OCI-LY7 (cell line): ENCODE results near the gene GAN. TPM values are rescaled to one million over a fixed set of nuclear protein-coding genes. Genes with fewer than 3 reads are reported as not detected.

Experiments used
- BruUV-seq: library from RNA; stranded (reverse); fragments of 400-500 nt; replicated peaks from 2 replicates; lab custom pipeline; 2021; lab: Mats Ljungman, UMichigan
- CTCF ChIA-PET: fragments of 300-600 bp; sonication (Branson Sonifier 250); formaldehyde crosslinking; loops from one replicate; lab custom pipeline; 2022; ENCODE audit warnings: antibody characterized with exemption; ENCODE audit not compliant: unreplicated experiment; lab: Charles Lee
- POLR2A ChIA-PET: fragments of 300-600 bp; sonication (Branson Sonifier 250); formaldehyde crosslinking; loops from one replicate; lab custom pipeline; 2022; ENCODE audit warnings: antibody characterized with exemption; lab: Charles Lee
- DNase-seq: peaks from one replicate; pipeline ENCODE4 v3.0.0-alpha.2; 2015; ENCODE audit warnings: low spot score
- H2AFZ ChIP-seq: fragments of 200-600 bp; sonication (generic), shearing (Covaris generic); 2 replicates; pipeline ENCODE4 v1.6.1; 2014; ENCODE audit warnings: mild to moderate bottlenecking, antibody characterized with exemption, low read length, moderate library complexity
- H3K27ac ChIP-seq: fragments of 200-600 bp; sonication (generic); 2 replicates; pipeline ENCODE4 v1.5.1; 2014; ENCODE audit warnings: mixed run types, low read depth, mild to moderate bottlenecking, moderate library complexity, low read length, inconsistent platforms; ENCODE audit not compliant: poor library complexity, severe bottlenecking
- H3K36me3 ChIP-seq: fragments of 200-600 bp; sonication (generic); 2 replicates; pipeline ENCODE4 v1.6.1; 2014; ENCODE audit warnings: mild to moderate bottlenecking, antibody characterized with exemption, low read length, moderate library complexity, mixed read lengths; ENCODE audit not compliant: insufficient read depth
- H3K4me1 ChIP-seq: fragments of 200-600 bp; sonication (generic); 2 replicates; pipeline ENCODE4 v1.5.1; 2014; ENCODE audit warnings: mild to moderate bottlenecking, low read length; ENCODE audit not compliant: insufficient read depth, poor library complexity, severe bottlenecking
- H3K4me2 ChIP-seq: fragments of 200-600 bp; sonication (generic); 2 replicates; pipeline ENCODE4 v1.6.1; 2014; ENCODE audit warnings: mild to moderate bottlenecking, low read length
- H3K4me3 ChIP-seq: fragments of 200-600 bp; sonication (generic); 2 replicates; pipeline ENCODE4 v1.5.1; 2014; ENCODE audit warnings: mild to moderate bottlenecking, low read depth, low read length; ENCODE audit not compliant: poor library complexity, severe bottlenecking
- H3K79me2 ChIP-seq: fragments of 200-600 bp; sonication (generic); 2 replicates; pipeline ENCODE4 v1.6.1; 2016; ENCODE audit warnings: low read depth, mild to moderate bottlenecking, low read length, moderate library complexity, mixed read lengths; ENCODE audit not compliant: insufficient read depth
- H3K9me2 ChIP-seq: fragments of 200-600 bp; sonication (generic); 2 replicates; pipeline ENCODE4 v1.6.1; 2016; ENCODE audit warnings: mild to moderate bottlenecking, low read length, mixed read lengths; ENCODE audit not compliant: insufficient read depth
- H3K9me3 ChIP-seq: fragments of 200-600 bp; sonication (generic); 2 replicates; pipeline ENCODE4 v1.6.1; 2014; ENCODE audit warnings: mild to moderate bottlenecking, mixed run types, low read length, mixed read lengths
- H4K20me1 ChIP-seq: fragments of 200-600 bp; sonication (generic); 2 replicates; pipeline ENCODE4 v1.6.1; 2014; ENCODE audit warnings: mild to moderate bottlenecking, antibody characterized with exemption, low read length, moderate library complexity, mixed read lengths; ENCODE audit not compliant: insufficient read depth
- CTCF ChIP-seq: fragments of 200-600 bp; sonication (generic); conservative IDR thresholded peaks from 2 replicates; pipeline ENCODE4 v1.5.1; 2014; ENCODE audit warnings: mild to moderate bottlenecking, antibody characterized with exemption, low read length, moderate library complexity, mixed read lengths
- EZH2phosphoT487 ChIP-seq: fragments of 200-600 bp; sonication (generic); IDR thresholded peaks from 2 replicates; pipeline ENCODE4 v1.6.1; 2018; ENCODE audit warnings: low read depth, borderline replicate concordance, mild to moderate bottlenecking, mixed run types, antibody characterized with exemption, low read length, moderate library complexity, mixed read lengths
- intact Hi-C: fragments of 100-400 bp; cut with micrococcal nuclease; formaldehyde crosslinking; loops from one replicate; pipeline ENCODE4 v1.10.0; 2022; ENCODE audit not compliant: unreplicated experiment
- total RNA-seq, 2 experiments: library from RNA; depleted of rRNA in 1 of 2; stranded (reverse); fragments of >200 nt in 1 of 2; shearing (Covaris generic) in 1 of 2; gene quantifications; 2 replicates each; pipeline ENCODE4 v1.2.3, GENCODE V29; 2014 to 2022

The GAN gene
- total RNA-seq, 2 experiments from 2014 or later, result 5.1 to 14.2 TPM

GRCh38 chr16:81388357-81388756 is 73.6 kb downstream of the GAN start:
- Histone ChIP-seq H3K9me2 (no peaks in the 10 kb centered on the region), H3K79me2 (no peaks in the 10 kb centered on the region), H3K4me1 (no peaks in the 10 kb centered on the region), H3K4me3 (no peak overlapping the region), H4K20me1 (no peaks in the 10 kb centered on the region), H2AFZ (no peak overlapping the region), H3K4me2 (no peak overlapping the region), H3K27ac (no peak overlapping the region), H3K9me3 (no peaks in the 10 kb centered on the region), H3K36me3 (no peaks in the 10 kb centered on the region)
- intact Hi-C loops, result no loop called here
- TF ChIP-seq EZH2phosphoT487, result no peak
- TF ChIP-seq CTCF, result no peak
- POLR2A ChIA-PET, result interaction anchor here (0.6 kb wide), 2 partner anchors 68 to 534 kb away, joined by 3 read pairs; no protein-coding TSS in a partner anchor
- no peak for DNase-seq
- no TSS peak for BruUV-seq
- CTCF ChIA-PET, result no interaction called here

DNA sequence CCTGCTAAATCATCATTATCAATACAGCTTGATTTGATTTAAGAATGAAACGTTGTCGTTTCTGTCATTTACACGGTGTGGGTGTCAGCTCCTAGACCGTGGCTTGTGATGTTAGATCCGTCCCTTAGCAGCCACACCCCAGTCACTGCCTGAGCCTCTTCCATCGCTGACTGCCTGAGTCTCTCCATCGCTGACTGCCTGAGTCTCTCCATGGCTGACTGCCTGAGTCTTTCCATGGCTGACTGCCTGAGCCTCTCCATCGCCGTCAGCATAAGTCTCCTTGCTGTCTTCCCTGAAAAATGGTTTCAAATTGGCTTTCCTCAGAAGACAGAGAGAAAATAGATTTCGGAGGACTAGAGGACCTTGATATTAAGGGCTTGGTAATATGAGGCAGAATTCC is 76.1 kb downstream of the GAN start:
- H3K36me3 ChIP-seq, result no peaks in the 10 kb centered on the region
- no peaks in the 10 kb centered on the region for H4K20me1 ChIP-seq
- no peaks in the 10 kb centered on the region for H3K79me2 ChIP-seq
- POLR2A ChIA-PET, result no interaction called here
- no TSS peak for BruUV-seq
- no peak overlapping the region for H3K4me2 ChIP-seq
- no peak overlapping the region for H3K27ac ChIP-seq
- intact Hi-C loops, result no loop called here
- CTCF ChIA-PET, result interaction anchor here (0.9 kb wide), 1 partner anchor 90 kb away, joined by 3 read pairs; no protein-coding TSS in a partner anchor
- H3K4me1 ChIP-seq, result no peaks in the 10 kb centered on the region
- H2AFZ ChIP-seq, result no peak overlapping the region
- TF ChIP-seq EZH2phosphoT487 (no peak), CTCF (no peak)
- H3K9me3 ChIP-seq, result no peaks in the 10 kb centered on the region
- no peaks in the 10 kb centered on the region for H3K9me2 ChIP-seq
- DNase-seq, result no peak
- no peak overlapping the region for H3K4me3 ChIP-seq

DNA sequence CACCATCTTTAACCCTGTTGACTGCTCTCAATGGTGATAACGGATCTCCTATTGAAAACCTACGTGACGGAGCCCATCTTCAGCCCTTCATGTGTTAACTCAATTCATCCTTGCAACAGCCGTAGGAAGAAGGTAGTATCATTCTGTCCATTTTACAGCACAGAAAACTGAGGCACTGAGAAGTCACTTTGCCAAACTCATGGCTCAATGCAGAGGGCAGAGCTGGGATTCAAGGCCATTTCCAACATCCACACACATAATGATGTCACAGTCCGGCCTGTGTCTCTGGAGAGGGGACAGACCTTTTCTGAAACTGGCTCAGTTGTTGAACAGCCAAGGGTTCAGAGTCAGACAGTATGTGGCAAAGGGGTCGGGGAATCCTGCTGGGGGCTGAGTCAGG is 77.2 kb downstream of the GAN start:
- POLR2A ChIA-PET, result interaction anchor here (0.6 kb wide), 1 partner anchor 336 kb away, joined by 3 read pairs; no protein-coding TSS in a partner anchor
- Histone ChIP-seq H3K9me3 (no peaks in the 10 kb centered on the region), H3K27ac (no peak overlapping the region), H3K4me2 (no peak overlapping the region), H3K79me2 (no peaks in the 10 kb centered on the region), H2AFZ (no peak overlapping the region), H3K9me2 (no peaks in the 10 kb centered on the region), H3K4me1 (no peaks in the 10 kb centered on the region), H4K20me1 (no peaks in the 10 kb centered on the region), H3K4me3 (no peak overlapping the region), H3K36me3 (no peaks in the 10 kb centered on the region)
- no TSS peak for BruUV-seq
- DNase-seq, result no peak
- CTCF ChIA-PET, result no interaction called here
- no peak for TF ChIP-seq EZH2phosphoT487
- TF ChIP-seq CTCF, result no peak
- intact Hi-C loops, result loop anchor here (2.0 kb wide), 1 partner anchor 55 kb away; no protein-coding TSS in a partner anchor
